ENCODE data around the gene FRAS1. TPM values are rescaled to one million over a fixed set of nuclear protein-coding genes. Genes with fewer than 3 reads are reported as not detected.

Gene FRAS1
- total RNA-seq, 1 donor from 2014 or later: not detected

DNA sequence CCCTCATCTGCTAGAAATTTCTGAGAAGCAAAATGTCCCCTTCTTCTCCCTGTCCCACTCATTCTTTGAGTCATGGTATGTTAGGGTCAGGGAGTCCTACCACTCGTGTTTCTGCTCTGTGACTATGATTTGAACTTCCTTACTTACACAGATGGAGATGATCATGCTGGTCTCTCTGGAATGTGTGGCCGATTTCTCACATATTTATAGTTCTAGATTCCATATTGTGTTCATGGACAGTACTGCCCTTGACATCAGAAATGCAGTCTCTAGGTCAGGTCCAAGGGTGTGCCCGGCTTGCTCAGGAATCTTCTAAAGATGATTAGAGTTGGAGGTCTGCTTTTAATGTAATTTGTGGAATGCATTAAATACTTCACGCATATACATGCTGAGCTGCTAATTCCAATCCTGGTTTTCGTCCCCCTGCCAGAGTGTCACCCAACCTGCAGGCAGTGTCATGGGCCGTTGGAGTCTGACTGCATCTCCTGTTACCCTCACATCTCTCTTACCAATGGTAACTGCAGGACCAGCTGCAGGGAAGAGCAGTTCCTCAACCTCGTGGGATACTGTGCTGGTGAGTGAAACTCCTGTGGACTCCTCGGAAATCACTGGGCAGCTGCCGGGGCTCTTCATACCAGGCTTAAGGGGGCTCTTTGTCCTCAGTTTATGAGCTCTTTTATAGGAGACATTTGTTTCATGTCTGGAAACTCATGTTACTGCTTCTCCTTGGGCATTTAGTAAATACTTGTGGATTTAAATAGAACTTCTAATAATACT lies 280.3 kb downstream of the FRAS1 start:
- intact Hi-C loops (cut with micrococcal nuclease): no loop called here
- Mint-ChIP-seq H3K4me1 (no peaks in the 10 kb centered on the region), H3K27me3 (peaks cover 27% of the 10 kb centered on the region), H3K36me3 (ENCODE audit: low read depth) (no peaks in the 10 kb centered on the region), H3K9me3 (no peaks in the 10 kb centered on the region), H3K4me3 (no peak overlapping the region), H3K27ac (no peak overlapping the region)
- no peak for DNase-seq

DNA sequence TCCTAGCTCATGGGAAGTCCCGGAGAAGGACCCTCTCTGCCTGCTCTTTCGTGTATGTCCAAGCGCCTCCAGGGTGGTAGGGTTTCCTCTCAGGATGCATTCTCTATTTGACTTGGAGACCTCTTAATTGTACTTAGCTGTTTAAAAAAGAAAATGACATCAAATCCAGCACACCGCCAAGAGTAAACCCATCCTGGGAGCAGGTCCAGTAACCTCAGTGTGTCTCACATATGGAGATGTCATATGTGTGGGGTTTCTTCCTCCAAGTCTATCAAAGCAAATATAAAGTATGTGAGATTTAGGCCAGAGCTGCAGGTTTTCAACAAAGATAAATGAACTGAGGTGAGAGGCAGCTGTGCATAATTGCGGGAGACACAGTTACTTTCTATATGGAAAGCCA lies 285.0 kb downstream of the FRAS1 start:
- Mint-ChIP-seq H3K27ac (no peak overlapping the region), H3K36me3 (ENCODE audit: low read depth) (no peaks in the 10 kb centered on the region), H3K4me3 (no peak overlapping the region), H3K27me3 (peaks cover 21% of the 10 kb centered on the region), H3K4me1 (no peaks in the 10 kb centered on the region), H3K9me3 (no peaks in the 10 kb centered on the region)
- intact Hi-C loops (cut with micrococcal nuclease): no loop called here
- DNase-seq: no peak

GRCh38 chr4:78343682-78344081 lies 286.6 kb downstream of the FRAS1 start:
- intact Hi-C loops (cut with micrococcal nuclease): no loop called here
- no peak for DNase-seq
- Mint-ChIP-seq H3K36me3 (ENCODE audit: low read depth) (no peaks in the 10 kb centered on the region), H3K4me1 (no peaks in the 10 kb centered on the region), H3K27ac (no peak overlapping the region), H3K9me3 (no peaks in the 10 kb centered on the region), H3K27me3 (peaks cover 21% of the 10 kb centered on the region), H3K4me3 (no peak overlapping the region)

DNA sequence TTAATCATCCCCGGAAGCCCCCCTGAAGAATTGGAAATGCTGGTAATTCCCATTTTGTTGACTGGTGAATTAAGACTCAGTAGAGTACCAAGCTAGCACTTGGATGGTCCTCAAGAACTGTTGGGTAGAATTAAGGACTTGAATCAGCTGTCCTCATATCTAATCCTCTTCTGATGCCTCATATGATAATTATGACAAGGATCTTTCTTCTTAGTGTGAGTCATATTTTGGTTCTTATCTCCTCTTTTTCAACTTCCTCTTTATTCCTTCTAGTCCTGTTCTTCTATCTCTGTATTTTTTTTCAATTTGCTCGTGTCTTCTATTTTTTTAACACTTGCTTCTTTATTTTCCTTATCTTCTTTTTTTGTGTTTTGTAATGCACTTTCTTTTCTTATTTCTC lies 288.1 kb downstream of the FRAS1 start:
- peaks cover 18% of the 10 kb centered on the region for H3K27me3 Mint-ChIP-seq
- no peaks in the 10 kb centered on the region for H3K4me1 Mint-ChIP-seq
- H3K27ac Mint-ChIP-seq: no peak overlapping the region
- H3K4me3 Mint-ChIP-seq: no peak overlapping the region
- H3K36me3 Mint-ChIP-seq (ENCODE audit: low read depth): no peaks in the 10 kb centered on the region
- no peaks in the 10 kb centered on the region for H3K9me3 Mint-ChIP-seq
- intact Hi-C loops (cut with micrococcal nuclease): no loop called here
- no peak for DNase-seq

GRCh38 chr4:78346222-78346621 lies 289.1 kb downstream of the FRAS1 start:
- no peak for DNase-seq
- H3K9me3 Mint-ChIP-seq: no peaks in the 10 kb centered on the region
- no peak overlapping the region for H3K27ac Mint-ChIP-seq
- peaks cover 14% of the 10 kb centered on the region for H3K27me3 Mint-ChIP-seq
- intact Hi-C loops (cut with micrococcal nuclease): no loop called here
- H3K36me3 Mint-ChIP-seq (ENCODE audit: low read depth): no peaks in the 10 kb centered on the region
- H3K4me3 Mint-ChIP-seq: no peak overlapping the region
- no peaks in the 10 kb centered on the region for H3K4me1 Mint-ChIP-seq

GRCh38 chr4:78347527-78347926 lies 290.4 kb downstream of the FRAS1 start:
- peaks cover 7% of the 10 kb centered on the region for H3K27me3 Mint-ChIP-seq
- DNase-seq: no peak

DNA sequence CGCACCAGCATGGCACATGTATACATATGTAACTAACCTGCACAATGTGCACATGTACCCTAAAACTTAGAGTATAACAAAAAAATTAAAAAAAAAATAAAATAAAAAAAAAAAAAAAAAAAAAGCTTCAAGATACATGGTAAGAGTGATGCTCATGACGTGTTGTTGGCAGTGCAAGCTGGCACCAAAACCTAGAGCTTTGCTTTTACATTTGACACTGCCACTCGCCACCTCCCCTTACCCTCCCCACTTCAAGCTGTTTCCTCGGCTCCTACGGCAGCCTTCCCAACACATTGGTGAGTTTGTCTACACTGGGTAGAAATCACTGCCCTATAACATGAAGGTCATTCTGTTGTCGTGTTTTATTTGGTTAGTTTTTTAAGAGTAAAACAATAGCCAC lies 296.8 kb downstream of the FRAS1 start:
- intact Hi-C loops (cut with micrococcal nuclease): no loop called here
- no peak for DNase-seq
- H3K4me1 Mint-ChIP-seq: no peaks in the 10 kb centered on the region
- no peaks in the 10 kb centered on the region for H3K36me3 Mint-ChIP-seq (ENCODE audit: low read depth)
- H3K27ac Mint-ChIP-seq: no peak overlapping the region
- no peaks in the 10 kb centered on the region for H3K9me3 Mint-ChIP-seq
- peaks cover 7% of the 10 kb centered on the region for H3K27me3 Mint-ChIP-seq
- no peak overlapping the region for H3K4me3 Mint-ChIP-seq

More at GRCh38 chr4:78347527-78347926, 290.4 kb downstream of the FRAS1 start:
- Mint-ChIP-seq H3K9me3 (no peaks in the 10 kb centered on the region), H3K4me3 (no peak overlapping the region), H3K4me1 (no peaks in the 10 kb centered on the region), H3K27ac (no peak overlapping the region), H3K36me3 (ENCODE audit: low read depth) (no peaks in the 10 kb centered on the region)
- intact Hi-C loops (cut with micrococcal nuclease): no loop called here

- Mint-ChIP-seq H3K4me3 (no peak overlapping the region), H3K27me3 (peaks cover 12% of the 10 kb centered on the region), H3K9me3 (no peaks in the 10 kb centered on the region), H3K27ac (no peak overlapping the region), H3K4me1 (no peaks in the 10 kb centered on the region), H3K36me3 (ENCODE audit: low read depth) (no peaks in the 10 kb centered on the region)
- intact Hi-C loops (cut with micrococcal nuclease): no loop called here
- no peak for DNase-seq
These were observed 297.7 kb downstream of the FRAS1 start for GRCh38 chr4:78354782-78355181.

DNA sequence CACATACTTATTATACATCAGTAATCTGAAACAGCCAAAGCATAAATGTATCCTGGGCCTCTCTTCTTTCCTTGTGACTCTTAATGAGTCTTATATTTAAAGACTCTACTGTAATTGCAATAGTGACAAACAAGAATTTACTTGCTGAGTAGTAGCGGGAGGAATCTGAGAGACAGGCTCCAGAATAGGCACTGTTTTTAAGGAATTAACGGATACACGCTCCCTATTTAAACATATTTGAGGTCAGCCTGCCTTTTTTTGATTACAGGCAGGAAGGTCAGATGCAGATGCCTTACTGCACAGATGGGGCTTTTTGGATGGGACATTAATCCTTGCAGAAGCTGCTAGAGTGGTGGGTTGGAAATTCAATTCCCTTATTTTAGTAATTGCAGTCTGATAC lies 298.2 kb downstream of the FRAS1 start:
- H3K4me3 Mint-ChIP-seq: no peak overlapping the region
- DNase-seq: no peak
- intact Hi-C loops (cut with micrococcal nuclease): no loop called here
- H3K36me3 Mint-ChIP-seq (ENCODE audit: low read depth): no peaks in the 10 kb centered on the region
- H3K4me1 Mint-ChIP-seq: no peaks in the 10 kb centered on the region
- peaks cover 15% of the 10 kb centered on the region for H3K27me3 Mint-ChIP-seq
- H3K27ac Mint-ChIP-seq: no peak overlapping the region
- no peaks in the 10 kb centered on the region for H3K9me3 Mint-ChIP-seq

- Mint-ChIP-seq H3K4me3 (no peak overlapping the region), H3K27ac (no peak overlapping the region), H3K36me3 (ENCODE audit: low read depth) (no peaks in the 10 kb centered on the region), H3K4me1 (no peaks in the 10 kb centered on the region), H3K9me3 (no peaks in the 10 kb centered on the region), H3K27me3 (peaks cover 18% of the 10 kb centered on the region)
- intact Hi-C loops (cut with micrococcal nuclease): no loop called here
- DNase-seq: no peak
These were observed 299.2 kb downstream of the FRAS1 start for GRCh38 chr4:78356251-78356786.

DNA sequence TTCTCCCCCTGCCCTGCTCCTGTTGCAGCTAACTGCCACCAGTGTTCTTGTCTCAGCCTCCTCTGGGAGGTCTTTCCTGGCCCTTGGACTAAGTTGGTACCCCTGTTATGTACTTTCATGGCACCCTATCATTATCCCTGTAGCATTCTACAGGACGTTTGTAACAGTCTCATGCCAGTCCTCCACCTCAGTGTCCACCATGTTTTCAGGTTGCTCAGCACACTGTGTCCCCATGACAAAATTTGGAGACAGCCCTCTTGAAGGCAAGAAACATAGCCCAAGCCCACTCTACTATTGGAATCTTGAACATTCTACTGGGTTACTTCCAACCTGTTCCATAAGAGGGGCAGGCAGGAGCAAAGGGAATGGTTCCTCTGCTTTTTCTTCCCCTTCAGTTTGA lies 300.0 kb downstream of the FRAS1 start:
- no peak for DNase-seq
- Mint-ChIP-seq H3K27me3 (peaks cover 23% of the 10 kb centered on the region), H3K36me3 (ENCODE audit: low read depth) (no peaks in the 10 kb centered on the region), H3K9me3 (no peaks in the 10 kb centered on the region), H3K4me1 (no peaks in the 10 kb centered on the region), H3K27ac (no peak overlapping the region), H3K4me3 (no peak overlapping the region)
- intact Hi-C loops (cut with micrococcal nuclease): no loop called here

- no peak overlapping the region for H3K27ac Mint-ChIP-seq
- no peak for DNase-seq
- no peaks in the 10 kb centered on the region for H3K36me3 Mint-ChIP-seq (ENCODE audit: low read depth)
- intact Hi-C loops (cut with micrococcal nuclease): no loop called here
- H3K27me3 Mint-ChIP-seq: peaks cover 30% of the 10 kb centered on the region
- no peak overlapping the region for H3K4me3 Mint-ChIP-seq
- H3K4me1 Mint-ChIP-seq: no peaks in the 10 kb centered on the region
- no peaks in the 10 kb centered on the region for H3K9me3 Mint-ChIP-seq
These were observed 303.3 kb downstream of the FRAS1 start for GRCh38 chr4:78360466-78360865.

DNA sequence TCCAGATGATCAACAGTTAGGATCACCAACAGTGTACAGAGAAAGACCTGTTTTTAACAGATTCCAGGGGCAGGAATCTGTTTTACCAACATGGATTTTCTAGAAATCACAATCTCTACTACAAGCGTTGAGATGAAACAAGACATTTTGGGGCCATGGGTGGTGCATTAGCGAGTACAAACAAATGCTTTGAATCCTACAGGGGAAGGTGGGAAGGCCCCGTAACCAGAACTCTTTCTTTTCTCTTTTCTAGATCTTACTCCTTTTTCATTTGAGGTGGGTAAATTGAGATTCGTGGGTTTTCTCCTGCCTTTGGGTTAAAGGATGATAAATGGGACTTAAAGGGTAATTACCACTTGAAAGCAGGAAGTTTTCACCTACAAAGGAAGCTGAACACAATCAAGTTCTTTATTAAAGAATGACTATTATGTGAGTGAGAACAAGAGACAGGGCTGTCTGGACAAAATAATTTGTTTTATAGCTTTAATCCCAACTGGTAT lies 304.5 kb downstream of the FRAS1 start:
- H3K27ac Mint-ChIP-seq: no peak overlapping the region
- no peaks in the 10 kb centered on the region for H3K9me3 Mint-ChIP-seq
- H3K4me3 Mint-ChIP-seq: no peak overlapping the region
- peaks cover 31% of the 10 kb centered on the region for H3K27me3 Mint-ChIP-seq
- no peaks in the 10 kb centered on the region for H3K4me1 Mint-ChIP-seq
- intact Hi-C loops (cut with micrococcal nuclease): no loop called here
- no peak for DNase-seq
- H3K36me3 Mint-ChIP-seq (ENCODE audit: low read depth): no peaks in the 10 kb centered on the region

DNA sequence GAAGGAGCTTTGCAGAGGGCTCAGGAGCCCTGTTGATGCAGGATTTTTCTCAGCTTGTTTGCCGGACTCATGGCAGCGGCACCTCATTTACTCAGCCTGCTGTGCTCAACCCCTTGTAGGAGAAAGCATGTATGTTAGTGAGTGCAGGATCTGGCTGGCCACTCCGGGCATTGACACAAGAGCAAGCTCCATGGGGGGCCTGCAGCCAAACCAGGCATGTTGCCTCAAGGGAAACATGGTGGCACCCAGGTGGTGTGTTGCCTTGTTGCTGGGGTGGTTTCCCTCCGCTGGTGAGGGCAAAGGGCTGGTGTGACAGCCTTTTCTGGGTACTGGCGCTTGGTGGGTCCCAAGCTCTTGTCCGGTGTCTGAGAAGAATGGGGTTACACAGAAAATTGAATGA lies 305.2 kb downstream of the FRAS1 start:
- Mint-ChIP-seq H3K9me3 (no peaks in the 10 kb centered on the region), H3K27me3 (peaks cover 28% of the 10 kb centered on the region)

More for the DNA sequence above, 305.2 kb downstream of the FRAS1 start:
- Mint-ChIP-seq H3K36me3 (ENCODE audit: low read depth) (no peaks in the 10 kb centered on the region), H3K4me3 (no peak overlapping the region), H3K27ac (no peak overlapping the region), H3K4me1 (no peaks in the 10 kb centered on the region)
- intact Hi-C loops (cut with micrococcal nuclease): no loop called here
- no peak for DNase-seq
